Activated T-cell treated with anti-CD3 and anti-CD28 coated beads for 4 hours (primary cell): ENCODE results near the gene MORN5.
"Not testable (repeated sequence)": the region's sequence is repeated elsewhere in the genome, so short reads cannot be mapped to it uniquely, and the experiment has no call there.

Experiments used
- DNase-seq: peaks from one replicate; pipeline ENCODE4 v3.0.0-alpha.2; 2020

The MORN5 gene

DNA sequence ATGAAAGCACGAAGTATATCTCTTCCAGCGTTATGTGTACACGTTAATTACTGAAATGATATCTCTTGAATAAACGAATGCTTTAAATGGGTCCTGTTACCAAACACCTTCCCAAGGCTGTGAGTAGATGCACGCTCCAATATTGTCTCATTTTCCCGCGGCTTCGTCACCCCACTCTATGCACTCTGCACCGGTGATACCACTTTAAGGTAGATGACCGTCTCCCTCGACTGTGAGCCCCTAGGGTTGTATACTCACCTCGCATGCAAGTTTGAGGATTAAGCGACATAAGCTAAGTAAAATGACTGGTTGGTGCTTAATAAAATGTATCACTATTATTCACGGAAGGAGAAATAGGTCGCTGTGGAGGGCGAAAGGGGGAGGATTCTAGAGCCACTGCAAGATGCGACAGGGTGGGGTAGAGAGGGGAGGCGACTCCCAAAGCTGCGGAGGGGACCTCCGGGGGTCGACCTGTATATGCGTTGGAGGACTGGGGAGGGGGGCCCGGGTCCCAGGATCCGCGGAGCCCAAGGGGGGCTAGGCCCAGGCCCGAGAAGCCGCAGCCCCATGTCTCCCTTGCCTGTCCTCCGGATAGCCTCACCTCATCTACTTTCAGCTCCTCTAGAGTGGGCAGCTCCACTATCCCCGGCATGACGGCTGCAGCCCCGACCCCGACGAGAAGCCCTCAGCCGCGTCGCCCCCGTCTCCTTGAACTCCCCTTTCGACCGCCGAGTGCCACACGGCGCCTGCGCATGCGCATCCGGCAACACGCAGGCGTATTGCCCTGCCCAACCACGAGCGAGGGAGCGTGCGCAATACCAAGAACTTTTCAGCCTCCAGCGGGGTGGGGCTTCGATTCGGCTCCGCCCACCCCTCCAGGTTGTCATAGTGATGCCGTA lies at the start of gene MORN5, which contains the start of gene NDUFA8:
TSS of gene MORN5 (plus strand) at position 883 of the 899 bp plus-strand sequence. CDS start 65 bp downstream, outside the sequence.
TSS of gene NDUFA8 (minus strand) at position 754 of the 899 bp plus-strand sequence. CDS start at position 652, 102 bp downstream.
- DNase-seq = peak; percentile 94

DNA sequence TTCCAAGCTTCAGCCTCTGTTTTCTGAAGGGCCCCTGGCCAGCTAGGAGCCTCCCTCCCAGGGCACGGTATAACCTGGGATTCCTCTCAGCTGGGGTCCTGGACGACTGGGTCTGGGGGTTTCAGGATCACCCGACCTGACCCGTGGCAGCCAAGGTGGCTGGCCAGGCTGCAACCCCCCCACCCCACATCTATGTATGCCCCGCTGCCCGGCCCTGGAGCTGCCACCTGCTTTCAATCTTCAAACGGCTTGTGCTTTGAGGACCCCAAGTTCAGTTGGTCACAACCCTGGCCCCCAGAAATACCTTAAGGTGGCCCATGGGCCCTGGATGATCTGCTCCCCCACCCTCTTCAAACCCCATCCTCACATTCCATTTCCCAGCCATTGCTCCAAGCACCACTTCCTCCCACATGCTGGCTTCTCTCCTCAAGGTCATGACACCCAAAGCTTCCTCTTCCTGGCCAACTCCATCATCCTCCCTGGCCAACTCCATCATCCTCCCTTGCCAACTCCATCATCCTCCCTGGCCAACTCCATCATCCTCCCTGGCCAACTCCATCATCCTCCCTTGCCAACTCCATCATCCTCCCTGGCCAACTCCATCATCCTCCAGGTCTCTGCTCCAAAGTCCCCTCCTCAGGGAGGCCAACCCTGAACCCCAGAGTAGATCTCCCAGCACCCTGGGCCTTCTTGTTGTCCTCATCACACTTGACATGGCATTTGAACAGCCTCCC lies 49.4 kb upstream of the MORN5 start:
- DNase-seq = no peak

DNA sequence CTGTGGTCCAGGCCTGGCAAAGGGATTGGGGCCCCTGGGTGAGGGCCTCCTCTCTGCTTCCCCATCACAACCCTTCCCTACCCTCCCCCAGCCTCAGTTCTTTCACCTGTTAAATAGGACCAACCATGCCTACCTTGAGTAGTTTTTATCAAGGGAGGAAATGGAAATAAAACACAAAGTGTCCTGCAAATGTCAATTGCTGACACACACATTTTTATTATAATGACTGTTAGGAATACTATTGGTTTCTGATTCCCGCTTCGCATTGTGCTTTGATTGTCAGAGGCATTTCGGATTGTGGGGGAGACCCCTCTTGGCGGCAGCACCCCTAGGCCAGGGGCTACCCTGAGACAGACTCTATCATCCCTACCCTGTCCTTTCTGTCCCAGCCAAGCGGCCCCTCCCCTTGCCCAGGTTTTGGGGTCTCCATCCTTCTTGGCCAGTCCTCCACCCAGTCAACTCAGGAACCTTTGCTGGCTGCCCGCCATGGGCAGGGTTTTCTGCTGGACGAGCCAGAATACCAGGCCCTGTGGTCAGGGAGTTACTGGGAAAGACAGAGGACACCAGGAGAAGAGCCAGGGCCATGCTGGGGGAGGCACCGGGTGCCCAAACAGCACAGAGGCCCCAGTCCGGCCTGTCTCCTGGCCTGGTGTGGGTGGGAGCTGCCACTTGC lies 48.2 kb upstream of the MORN5 start:
- DNase-seq = no peak

DNA sequence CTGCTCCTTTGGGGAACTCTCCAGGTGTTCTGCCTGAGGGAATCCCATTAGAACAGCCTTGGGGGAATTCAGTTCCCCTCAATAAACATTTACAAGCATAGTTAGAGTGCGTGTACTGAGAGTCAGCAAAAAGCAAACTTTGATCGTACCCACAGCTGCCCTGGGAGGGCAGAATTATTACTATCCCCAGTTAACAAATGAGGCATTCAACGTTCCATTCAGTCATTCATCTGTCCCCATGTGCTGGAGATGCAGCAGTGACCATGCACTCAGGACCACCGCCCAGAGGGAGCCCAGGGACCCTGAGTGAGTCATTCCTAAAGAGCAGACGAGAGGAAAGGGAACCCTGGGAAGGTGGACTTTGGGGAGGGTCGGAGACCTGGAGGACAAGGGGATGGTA lies 47.5 kb upstream of the MORN5 start:
- DNase-seq = no peak

DNA sequence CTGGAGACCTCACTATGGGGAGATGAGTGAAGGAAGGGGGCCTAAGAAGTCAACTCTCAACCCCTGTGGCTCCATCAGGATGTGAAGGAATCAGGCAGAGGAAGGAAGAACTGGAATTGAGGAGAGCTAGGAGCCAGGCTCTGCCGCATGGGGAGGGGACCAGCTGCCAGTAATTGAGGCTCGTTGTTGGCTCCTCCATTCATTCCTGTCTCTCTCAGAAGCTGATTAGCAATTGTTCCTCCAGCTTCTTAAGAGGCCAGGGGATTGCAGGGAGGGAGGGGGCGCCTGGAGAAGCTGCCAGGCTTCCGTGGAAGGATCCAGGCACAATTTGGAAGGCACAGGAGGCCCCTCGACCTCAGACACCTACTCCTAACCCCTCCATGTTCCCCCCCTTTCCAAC lies 46.1 kb upstream of the MORN5 start:
- no peak for DNase-seq

DNA sequence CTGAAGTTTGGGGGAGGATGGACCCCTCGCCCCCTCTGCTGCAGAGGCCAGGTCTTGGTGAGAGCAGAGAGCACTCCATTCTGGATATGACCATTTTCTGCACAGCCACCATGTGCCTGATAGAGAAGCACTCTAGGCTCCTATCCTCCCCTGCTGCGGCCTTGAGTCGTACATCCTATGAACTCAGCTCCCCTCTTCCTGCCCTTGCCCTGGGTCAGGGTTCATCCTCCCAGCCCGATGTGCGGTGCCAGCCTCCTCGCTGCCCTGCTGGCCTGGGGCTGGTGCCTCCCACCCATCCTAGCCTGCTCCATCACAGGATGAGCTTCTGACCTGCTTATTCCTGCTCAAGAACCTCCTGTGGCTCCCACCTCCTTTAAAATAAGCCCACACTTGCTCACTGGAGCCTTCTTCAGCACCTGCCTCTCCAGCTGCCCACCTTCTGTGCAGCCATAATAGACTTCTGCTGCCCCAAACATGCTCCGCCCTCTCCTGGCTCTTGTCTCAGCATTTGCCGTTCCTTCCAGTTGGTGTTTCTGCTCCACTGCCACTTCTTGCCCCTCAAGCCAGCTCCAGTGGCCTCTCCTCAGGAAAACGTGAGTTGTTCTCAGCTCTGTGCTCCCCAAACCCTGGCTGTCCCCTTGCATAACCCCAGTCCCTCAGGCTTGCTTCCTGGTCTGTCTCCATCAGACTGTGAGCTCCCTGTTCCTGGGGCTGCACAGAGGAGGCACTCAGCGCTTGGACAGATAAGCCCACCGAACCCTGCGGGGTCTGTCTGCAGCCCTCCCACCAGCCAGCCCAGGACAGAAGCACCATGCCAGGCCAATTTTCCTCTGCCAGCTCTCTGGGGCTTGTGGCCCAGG lies 44.3 kb upstream of the MORN5 start:
- DNase-seq = no peak

DNA sequence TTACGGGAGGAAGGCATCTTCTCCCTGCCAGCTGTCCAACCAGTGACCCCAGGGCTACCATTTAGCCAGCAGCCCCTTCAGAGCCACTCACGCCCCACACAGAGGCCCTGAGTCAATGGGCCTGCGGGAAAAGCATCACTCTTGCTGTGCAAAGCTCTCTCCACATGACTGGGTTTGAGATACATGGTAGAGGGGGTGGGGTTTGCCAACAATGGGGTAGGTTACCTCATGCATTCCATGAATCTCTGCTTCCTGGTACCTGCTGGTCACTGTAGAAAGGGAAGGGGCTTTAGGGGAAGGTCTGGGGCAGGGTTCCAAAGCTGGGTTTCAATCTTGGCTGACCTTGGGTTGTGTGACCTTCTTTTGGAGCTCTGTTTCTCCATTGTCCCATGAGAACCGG lies 43.7 kb upstream of the MORN5 start:
- no peak for DNase-seq

DNA sequence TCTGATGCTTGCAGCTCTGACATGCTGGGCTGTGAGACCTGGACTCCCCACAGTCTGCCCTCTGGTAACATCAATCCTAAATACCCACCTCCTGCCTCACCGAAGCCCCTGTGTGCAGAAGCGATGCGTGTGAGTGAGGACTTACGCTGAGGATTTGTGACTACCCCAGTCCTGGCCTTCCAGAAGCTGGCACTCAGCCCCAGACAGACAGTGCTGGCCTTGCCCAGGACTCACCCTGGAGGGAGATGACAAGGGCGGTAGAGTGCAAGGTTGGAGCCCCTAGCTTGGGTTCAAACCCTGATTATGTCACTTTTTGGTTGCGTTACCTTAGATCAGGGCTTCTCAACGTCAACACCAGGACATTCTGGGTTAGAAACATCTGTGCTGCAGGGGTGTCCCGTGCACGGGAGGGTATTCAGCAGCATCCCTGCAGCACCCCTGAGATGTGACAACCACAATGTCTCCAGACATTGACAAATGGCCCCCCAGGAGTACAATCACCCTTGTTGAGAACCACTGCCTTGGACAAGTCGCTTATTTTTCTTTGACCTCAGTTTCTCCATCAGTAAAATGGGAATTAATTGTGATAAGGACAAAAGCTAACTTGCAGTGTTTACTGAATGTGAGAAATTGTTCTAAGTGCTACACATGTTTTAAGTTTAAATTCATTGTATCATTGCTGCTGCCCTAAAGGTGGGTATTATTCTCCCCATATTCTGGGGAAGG lies 43.1 kb upstream of the MORN5 start:
- no peak for DNase-seq

DNA sequence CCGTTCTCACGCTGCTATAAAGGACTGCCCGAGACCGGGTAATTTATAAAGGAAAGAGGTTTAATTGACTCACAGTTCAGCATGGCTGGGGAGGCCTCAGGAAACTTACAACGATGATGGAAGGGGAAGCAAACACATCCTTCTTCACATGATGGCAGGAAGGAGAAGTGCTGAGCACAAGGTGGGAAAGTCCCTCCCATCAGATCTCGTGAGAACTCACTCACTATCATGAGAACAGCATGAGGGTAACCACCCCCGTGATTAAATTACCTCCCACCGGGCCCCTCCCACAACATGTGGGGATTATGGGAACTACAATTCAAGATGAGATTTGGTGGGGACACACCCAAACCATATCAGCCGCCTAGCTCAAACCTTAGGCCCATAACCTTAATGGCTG lies 42.5 kb upstream of the MORN5 start:
- not testable (repeated sequence) for DNase-seq

DNA sequence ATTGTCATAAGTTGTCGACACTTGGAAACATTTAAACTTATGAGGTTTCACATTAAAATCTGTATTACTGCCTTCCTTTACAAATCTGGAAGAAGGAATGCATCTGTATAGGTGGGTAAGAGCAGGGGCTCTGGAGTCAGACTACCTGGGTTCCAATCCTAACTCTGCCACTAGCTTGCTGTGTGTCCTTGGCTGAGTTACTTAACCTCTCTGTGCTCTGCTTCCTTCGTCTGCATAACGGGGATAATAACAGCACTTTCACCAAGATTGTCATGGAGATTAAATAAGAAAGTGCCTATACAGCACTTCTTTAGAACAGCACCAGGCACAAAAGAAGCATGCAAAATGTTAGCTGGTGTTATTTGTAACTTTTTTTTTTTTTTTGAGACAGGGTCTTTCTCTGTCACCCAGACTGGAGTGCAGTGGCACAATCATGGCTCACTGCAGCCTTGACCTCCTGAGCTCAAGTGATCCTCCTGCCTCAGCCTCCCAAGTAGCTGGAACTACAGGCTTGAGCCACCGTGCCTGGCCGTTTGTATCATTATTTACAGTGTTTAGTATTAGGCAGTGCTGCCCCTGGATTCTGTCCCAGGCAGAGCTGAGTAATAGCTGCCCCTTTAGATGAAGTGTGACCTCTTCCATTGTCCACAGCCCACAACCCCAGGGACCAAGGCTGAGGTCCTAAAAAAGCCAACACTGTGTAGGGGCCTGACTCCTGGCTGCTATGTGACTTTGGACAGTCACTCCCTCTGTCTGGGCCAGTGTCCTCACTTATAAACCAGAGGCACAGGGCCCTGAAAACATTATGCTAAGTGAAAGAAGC lies 41.2 kb upstream of the MORN5 start:
- no peak for DNase-seq

DNA sequence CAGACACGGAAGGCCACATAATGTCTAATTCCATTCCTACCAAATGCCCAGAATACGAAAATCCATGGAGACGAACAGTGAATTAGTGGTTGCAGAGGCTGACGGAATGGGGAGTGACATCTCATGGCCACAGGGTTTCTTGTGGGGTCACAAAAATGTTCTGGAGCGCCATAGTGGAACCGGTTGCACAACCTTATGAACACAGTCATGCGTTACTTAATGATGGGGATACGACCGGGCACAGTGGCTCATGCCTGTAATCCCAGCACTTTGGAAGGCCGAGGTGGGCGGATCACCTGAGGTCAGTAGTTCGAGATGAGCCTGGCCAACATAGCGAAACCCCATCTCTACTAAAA lies 40.6 kb upstream of the MORN5 start:
- no peak for DNase-seq

DNA sequence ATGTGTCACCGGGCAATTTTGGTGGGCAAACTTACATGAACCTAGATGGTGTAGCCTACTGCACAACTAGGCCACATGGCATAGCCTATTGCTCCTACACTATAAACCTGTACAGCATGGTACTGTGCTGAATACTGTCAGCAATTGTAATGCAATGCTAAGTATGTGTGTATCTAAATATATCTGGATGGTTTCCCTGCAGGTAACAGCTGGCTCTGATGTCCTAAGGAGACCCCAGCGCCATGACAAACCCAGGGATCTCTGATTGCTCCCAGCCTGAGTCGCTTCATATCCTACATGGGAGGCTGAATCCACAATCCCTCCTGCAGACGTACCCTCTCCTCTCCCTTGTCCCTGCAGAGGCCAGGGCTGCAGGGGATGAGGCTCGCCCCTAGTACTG lies 40.0 kb upstream of the MORN5 start:
- no peak for DNase-seq

DNA sequence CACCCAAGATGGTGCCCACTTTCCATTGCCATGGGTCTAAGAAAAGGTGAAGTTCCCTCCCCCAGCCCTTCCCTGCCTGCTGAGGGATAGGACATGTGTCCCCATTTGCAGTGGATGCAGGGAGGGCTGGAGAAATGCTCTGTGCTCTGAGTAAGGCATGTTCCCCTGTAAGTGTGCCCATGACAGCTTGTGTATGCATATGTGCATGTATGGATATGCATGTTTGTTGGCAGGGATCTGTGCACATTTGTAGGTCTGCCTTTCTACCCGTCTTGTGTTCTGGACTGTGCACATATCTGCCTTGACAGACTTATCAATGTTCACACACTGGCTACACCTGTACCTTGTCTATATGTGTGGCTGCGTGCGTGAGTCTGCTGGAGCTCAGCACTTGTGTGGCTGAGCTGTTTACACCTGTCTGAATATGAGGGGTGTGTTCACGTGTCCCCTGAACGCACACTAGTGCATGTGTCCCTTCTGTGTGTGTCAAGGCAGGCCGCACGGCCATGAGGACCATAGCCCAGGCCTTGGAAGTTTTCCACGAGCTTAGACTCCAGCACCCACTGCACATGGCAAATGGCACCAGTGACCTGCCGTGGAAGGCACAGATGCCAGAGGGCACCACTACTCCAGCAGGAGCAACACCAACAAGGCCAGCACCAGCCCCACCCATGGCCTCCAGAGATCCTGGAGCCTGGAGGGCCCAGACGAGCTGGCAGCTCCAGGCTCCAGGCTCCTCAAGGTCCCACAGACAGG lies 39.2 kb upstream of the MORN5 start:
- DNase-seq = no peak

DNA sequence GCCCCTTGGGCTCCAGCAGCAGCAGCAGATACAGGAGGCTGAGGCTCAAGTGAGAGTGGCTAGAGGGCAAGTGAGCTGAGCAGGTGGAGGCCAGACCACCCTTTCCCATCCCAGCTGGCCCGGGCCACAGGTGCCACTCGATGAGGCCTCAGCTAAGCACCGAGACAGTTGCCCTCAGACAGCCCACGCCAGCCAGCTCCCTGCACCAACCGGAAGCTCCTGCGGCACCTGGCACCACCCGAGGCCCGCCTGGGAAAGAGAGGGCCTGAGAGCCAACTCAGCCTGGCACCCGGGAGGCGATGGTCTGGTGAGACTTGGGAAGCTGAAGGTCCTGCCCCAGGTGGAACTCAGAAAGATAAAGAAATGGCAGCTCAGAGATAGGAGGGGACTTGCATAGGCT lies 38.3 kb upstream of the MORN5 start:
- no peak for DNase-seq

DNA sequence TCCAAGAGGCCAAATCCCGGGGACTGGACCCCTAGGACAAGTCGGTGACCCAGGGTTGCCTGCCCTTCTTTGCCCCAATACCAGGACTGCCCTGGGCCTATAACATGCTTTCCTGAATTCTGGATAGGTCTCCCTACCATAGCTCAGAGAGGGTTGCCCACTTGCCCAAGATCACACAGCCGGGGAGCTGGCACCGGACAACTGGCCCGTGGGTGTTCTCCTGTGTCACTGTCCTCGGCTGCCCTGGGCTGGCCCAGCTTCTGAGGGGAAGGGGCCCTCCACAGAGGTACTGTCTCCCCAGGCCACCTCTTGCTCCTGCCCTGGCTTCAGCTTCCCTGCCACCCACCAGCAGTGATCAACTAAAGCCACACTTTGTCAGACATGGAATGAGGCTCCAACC lies 37.8 kb upstream of the MORN5 start:
- no peak for DNase-seq

DNA sequence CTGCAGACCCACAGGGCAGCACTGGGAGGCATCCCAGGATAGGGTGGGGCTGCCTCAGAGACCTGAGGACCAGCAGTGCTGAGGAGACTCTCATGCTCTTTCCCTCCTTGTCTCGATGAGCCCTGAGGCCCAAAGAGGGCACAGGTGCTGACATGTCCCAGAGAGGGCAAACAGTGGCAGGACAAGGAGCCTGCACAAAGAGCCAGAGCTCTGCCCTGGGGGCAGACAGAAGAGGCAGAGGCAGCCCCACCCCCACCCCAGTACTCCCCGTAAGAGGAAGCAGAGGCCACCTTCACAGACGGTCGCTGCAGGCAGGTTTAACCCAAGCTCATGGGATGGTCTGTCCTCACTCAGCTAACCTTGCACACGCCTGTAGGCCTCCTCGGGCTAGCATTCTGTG lies 37.2 kb upstream of the MORN5 start:
- no peak for DNase-seq

DNA sequence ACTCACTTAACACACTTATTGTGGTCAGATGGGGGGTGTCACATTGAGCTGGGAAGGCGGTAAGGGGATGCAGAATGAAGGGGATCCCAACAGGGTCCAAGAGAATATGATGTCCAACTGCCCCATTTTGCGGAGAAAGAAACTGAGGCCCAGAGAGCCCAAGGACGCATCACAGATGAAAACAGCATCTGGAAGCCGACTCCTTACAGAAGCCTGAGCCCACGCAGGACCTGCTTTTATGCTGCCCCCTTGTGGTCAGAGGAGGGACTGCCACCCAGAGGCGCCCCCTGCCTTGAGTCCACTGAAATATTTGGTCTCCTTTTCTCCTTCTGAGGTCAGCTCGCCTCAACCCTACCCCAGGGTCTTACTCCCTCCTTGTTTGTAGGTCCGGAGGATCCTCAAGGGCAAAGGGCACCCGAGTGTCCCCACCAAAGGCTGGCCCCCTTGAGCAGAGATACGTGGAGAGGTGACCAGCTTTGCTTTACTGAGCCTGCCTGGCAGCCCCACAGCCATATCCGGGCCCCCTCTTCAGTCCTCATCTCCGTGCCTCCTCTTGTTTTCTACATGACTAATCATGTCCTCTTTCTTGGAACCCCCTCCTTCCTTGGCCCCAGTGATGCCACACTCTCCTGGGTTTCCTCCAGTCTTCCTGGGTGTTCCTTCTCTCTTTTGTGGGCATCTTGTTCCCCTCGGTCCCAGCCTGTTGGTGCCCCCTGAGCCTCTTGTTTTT lies 36.6 kb upstream of the MORN5 start:
- peak; percentile 61 for DNase-seq

DNA sequence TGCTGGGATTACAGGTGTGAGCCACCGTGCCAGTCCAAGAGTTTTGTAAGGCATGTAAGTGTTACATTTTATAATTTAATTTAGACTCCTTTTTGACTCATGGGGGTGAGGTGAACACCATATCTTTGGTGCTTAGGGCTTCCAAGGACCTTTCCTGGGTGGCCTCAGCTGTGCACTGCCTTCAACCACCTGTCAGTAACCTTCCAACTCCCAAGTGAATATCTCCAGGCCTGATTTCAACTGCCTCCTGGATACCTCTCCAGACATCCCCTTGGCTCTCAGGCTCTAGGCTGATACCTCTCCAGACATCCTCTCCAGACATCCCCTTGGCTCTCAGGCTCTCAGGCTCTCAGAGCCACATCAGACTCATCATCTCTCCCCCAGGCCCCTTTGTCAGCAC lies 35.7 kb upstream of the MORN5 start:
- no peak for DNase-seq

DNA sequence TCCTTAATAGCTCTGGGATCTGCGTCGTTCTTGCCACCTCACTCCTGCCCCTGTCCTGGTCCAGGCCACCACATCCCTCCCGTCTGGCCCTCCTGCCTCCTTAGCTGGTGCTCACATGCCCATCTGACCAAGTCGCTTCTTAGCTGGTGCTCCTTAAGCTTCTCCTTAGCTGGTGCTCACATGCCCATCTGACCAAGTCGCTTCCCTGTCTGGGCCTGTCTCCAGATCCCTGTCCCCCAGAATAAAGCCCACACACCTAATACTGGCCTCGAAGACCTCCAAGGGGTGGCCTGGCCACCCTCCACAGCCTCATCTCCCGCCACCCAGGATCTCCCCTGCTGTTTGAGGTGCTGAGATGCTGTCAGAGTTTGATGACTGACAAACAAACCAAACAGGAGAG lies 35.2 kb upstream of the MORN5 start:
- no peak for DNase-seq

DNA sequence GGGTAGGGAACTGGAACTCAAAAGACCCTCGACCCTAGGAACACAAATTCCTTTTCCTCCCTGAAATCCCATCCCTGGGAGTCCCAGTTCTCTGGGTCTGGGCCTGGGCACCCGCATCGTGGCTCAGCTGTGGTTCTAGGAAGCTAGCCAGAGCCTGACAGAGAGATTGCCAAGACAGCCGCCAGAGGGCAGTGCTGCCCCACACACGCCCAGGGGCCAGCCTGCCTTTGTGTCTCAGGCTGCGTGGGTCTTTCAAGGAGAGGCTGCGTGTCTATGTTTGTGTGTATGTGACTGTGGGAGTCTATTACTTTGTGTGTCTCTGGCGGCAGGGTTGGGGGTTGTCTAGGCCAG lies 34.6 kb upstream of the MORN5 start:
- peak; percentile 69 for DNase-seq
